D721Med (cell line): ENCODE measurements around the gene C14orf132.

Experiments used
- DNase-seq: peaks from one replicate; pipeline ENCODE4 v3.0.0; 2011; ENCODE audit warnings: low spot score; ENCODE audit not compliant: insufficient read length
- FAIRE-seq: peaks from 2 replicates; lab custom pipeline; 2011; peaks lifted over from hg19 to GRCh38; lab: Jason Lieb, UNC
- TF ChIP-seq, protein P1 (sequence below): IDR thresholded peaks from 2 replicates; pipeline ENCODE4 v1.5.1; 2012; ENCODE audit warnings: mild to moderate bottlenecking, control low read depth; ENCODE audit not compliant: insufficient read depth; ENCODE audit errors: missing control alignments

C14orf132 gene

GRCh38 chr14:96117101-96117897, 78.1 kb downstream of the C14orf132 start:
- no peak for DNase-seq
- TF ChIP-seq, protein P1, sequence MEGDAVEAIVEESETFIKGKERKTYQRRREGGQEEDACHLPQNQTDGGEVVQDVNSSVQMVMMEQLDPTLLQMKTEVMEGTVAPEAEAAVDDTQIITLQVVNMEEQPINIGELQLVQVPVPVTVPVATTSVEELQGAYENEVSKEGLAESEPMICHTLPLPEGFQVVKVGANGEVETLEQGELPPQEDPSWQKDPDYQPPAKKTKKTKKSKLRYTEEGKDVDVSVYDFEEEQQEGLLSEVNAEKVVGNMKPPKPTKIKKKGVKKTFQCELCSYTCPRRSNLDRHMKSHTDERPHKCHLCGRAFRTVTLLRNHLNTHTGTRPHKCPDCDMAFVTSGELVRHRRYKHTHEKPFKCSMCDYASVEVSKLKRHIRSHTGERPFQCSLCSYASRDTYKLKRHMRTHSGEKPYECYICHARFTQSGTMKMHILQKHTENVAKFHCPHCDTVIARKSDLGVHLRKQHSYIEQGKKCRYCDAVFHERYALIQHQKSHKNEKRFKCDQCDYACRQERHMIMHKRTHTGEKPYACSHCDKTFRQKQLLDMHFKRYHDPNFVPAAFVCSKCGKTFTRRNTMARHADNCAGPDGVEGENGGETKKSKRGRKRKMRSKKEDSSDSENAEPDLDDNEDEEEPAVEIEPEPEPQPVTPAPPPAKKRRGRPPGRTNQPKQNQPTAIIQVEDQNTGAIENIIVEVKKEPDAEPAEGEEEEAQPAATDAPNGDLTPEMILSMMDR: no peak
- no peak for FAIRE-seq

- FAIRE-seq: no peak
- DNase-seq: no peak
- TF ChIP-seq, protein P1: no peak
These were observed 78.8 kb downstream of the C14orf132 start for GRCh38 chr14:96117960-96118359.

GRCh38 chr14:96118391-96118790, 79.2 kb downstream of the C14orf132 start:
- no peak for FAIRE-seq
- TF ChIP-seq, protein P1: no peak
- DNase-seq: no peak

DNA sequence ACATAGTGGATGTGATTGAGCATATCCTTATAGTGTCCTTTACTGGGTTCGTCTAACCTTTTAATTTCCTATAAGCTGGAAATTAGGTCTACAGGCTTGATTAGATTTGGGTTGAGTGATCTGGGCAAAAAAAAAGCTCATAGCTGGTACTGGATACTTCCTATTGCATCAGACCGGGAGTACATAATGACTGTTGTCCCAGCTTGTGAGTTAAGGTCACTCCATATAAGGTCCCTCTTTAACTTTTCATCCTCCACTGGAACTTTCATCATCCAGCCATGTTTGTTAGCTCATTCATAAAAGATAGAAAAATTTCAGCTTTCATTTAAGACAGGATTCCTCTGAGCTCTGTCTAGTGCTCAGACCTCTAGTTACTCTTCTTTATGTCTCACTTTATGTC, 80.8 kb downstream of the C14orf132 start:
- TF ChIP-seq, protein P1: no peak
- no peak for DNase-seq
- FAIRE-seq: no peak

DNA sequence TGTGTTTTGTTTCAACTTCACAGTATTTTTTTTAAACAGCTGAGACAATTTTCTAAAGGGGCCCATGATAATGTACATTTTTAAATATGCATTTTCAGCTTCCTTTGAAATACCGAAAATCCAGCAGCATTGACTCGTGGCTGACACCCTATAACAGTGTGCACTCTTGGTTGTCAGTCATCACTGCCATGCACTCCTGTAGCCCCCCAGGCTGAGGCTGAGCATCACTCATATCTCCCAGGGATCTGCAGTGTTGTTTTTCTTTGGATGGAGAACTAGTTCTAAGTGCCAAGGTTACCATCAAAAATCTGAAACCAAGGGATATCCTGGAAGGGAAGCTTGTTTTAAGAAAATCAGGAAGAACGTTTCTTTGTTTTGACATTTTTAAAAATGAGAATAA, 81.2 kb downstream of the C14orf132 start:
- TF ChIP-seq, protein P1: no peak
- DNase-seq (no peak), FAIRE-seq (no peak)

DNA sequence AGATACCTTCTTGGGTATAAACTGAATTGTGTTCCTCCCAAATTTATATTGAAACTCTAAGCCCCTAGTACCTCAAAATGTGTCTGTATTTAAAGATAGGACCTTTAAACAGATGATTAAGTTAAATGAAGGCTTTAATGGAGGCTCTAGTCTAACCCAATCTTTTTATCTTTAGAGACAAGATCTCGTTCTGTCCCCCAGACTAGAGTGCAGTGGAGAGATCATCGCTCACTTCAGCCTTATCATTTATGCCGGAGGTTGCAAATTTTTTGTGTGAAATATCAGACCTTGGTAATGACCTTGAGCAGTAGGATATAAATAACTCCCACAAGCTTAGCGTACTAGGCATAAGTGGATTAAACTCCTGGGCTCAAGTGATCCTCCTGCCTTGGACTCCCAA, 81.8 kb downstream of the C14orf132 start:
- no peak for FAIRE-seq

More for the DNA sequence above, 81.8 kb downstream of the C14orf132 start:
- TF ChIP-seq, protein P1: no peak
- DNase-seq: no peak
